Duodenal mucosa (tissue), 2 donors: ENCODE measurements around the gene UBE2O.

Source experiments
- H3K27ac ChIP-seq: one replicate; pipeline ENCODE4 v1.7.0; 2013; ENCODE audit warnings: low read depth, low read length
- H3K27me3 ChIP-seq, 2 donors: one replicate each; pipeline ENCODE4 v1.7.0; 2013; ENCODE audit warnings: low read length in 2 of 2, control low read depth in 1 of 2; ENCODE audit not compliant: insufficient read depth in 2 of 2, control insufficient read depth in 1 of 2
- H3K36me3 ChIP-seq, 2 donors: one replicate each; pipeline ENCODE4 v1.7.0; 2013; ENCODE audit warnings: low read length in 2 of 2, control low read depth in 1 of 2; ENCODE audit not compliant: insufficient read depth in 2 of 2, control insufficient read depth in 1 of 2
- H3K4me1 ChIP-seq, 2 donors: one replicate each; pipeline ENCODE4 v1.7.0; 2013; ENCODE audit warnings: low read length in 2 of 2, control low read depth in 1 of 2; ENCODE audit not compliant: insufficient read depth in 2 of 2, control insufficient read depth in 1 of 2
- H3K4me3 ChIP-seq, 2 donors: one replicate each; pipeline ENCODE4 v1.7.0; 2013; ENCODE audit warnings: low read length in 2 of 2, low read depth in 1 of 2
- H3K9ac ChIP-seq, 2 donors: one replicate each; pipeline ENCODE4 v1.7.0; 2013; ENCODE audit warnings: low read length in 2 of 2, low read depth in 1 of 2
- H3K9me3 ChIP-seq, 2 donors: one replicate each; pipeline ENCODE4 v1.7.0; 2013; ENCODE audit warnings: low read length in 2 of 2, control low read depth in 1 of 2; ENCODE audit not compliant: control insufficient read depth in 1 of 2

The UBE2O gene

DNA sequence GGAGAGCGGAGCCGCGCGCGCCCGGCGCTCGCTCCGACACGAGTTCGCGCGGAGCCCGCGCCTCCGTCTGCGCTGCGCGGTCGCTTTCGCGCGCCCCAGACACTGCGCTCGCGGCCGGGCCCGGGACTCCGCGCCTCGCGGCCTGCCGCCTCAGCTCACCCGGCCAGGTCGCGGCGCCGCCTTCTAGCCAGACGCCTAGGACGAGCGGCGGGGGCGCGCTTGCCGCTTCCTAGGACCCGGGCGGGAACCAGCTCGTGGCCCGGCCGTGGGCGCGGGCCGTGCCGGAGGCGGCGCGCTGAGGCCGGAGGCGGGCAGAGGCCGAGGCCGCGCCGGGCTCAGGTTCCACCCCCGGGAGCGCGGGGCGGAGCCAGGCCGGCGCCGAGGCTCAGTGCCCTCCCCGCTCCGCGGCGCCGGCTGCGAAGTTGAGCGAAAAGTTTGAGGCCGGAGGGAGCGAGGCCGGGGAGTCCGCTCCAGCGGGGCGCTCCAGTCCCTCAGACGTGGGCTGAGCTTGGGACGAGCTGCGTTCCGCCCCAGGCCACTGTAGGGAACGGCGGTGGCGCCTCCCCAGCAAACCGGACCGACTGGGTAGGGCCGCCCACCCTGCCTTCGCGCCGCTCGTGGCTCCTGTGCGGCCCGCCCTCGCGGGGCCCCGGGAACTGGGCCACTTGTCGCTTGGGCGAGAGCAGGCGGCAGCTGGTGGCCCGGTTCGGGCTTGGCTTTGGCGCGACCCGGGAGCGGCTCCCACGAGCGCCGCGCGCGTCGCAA is 68.5 kb downstream of the UBE2O start, which contains the start of gene SPHK1:
Gene SPHK1, plus strand, starts transcription at position 388 of the 765 bp plus-strand sequence. CDS start 1,036 bp downstream, outside the sequence.
- Histone ChIP-seq H3K9me3 (no peaks in the 10 kb centered on the region), H3K4me1 (peaks cover 3 to 33% of the 10 kb centered on the region in 2 donors), H3K36me3 (no peaks in the 10 kb centered on the region), H3K4me3 (peak within 1 kb of the TSS; percentile 69 to 70), H3K9ac (peak within 1 kb of the TSS; percentile 54 to 58), H3K27ac (peak within 1 kb of the TSS; percentile 42), H3K27me3 (peaks cover 0 to 6% of the 10 kb centered on the region in 2 donors)

DNA sequence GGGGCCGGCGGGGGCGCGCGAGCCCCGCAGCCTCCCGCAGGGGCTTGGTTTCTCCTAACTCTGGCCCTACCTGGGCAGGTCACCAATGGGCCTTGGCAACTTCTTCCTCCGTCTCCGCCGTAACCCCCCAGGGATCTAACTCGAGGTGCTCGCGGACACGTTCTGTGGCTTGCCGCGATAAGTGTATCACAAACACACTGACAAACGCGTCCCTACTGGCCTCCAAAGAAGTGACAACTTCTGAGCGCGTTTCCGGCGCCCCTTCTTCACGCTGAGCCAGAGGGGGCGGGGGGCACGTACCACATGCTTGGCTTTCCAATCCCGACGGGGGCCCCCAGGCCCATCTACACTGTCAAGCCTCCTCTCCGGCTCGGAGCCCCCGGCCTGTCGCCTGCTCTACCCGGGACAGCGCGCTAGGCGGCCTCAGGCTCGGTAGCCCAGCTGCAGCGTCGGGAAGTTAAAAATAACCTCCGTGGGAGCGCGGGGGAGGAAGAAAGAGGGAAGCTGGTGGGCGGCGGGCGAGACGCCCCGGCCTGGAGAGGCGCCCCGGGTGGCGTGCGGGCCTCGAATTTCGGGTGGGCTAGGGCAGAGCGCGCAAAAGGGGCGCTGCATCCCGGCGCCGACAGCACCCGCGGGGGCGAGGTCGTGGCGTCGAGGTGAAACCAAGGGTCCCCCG is 69.3 kb downstream of the UBE2O start:
- H3K27ac ChIP-seq: peak overlapping the region; percentile 42
- H3K9me3 ChIP-seq: no peaks in the 10 kb centered on the region
- peaks cover 0 to 6% of the 10 kb centered on the region in 2 donors for H3K27me3 ChIP-seq
- H3K4me1 ChIP-seq: peaks cover 3 to 33% of the 10 kb centered on the region in 2 donors
- H3K9ac ChIP-seq: peak overlapping the region; percentile 18 to 54
- H3K36me3 ChIP-seq: no peaks in the 10 kb centered on the region
- peak overlapping the region; percentile 69 to 70 for H3K4me3 ChIP-seq

- H3K9ac ChIP-seq: peak overlapping the region in 1 of 2 donors; percentile 1
These were observed 70.0 kb downstream of the UBE2O start for GRCh38 chr17:76382803-76383545.

DNA sequence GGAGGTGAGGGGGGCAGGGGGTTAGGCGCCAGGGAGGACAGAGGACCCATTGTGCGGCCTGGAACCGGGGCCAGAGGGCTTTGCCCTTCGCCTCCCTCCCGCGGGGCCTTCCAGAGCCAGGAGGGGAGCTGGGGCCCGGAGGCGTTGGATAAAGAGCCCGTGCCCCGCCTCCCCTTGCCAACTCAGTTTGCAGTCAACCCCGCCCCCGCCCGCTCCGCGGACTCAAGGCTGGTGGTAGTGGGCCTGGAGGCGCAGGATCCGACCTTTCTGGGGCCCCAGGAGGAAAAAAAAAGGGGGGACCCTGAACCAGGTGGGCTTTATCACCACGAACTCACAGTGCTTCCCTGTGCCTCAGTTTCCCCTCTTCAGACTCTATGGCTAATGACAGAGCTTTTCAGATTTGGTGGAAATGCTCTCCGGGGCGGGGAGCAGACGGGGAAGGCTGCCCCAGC is 70.6 kb downstream of the UBE2O start:
- Histone ChIP-seq H3K4me1 (peaks cover 3 to 33% of the 10 kb centered on the region in 2 donors), H3K9me3 (no peaks in the 10 kb centered on the region), H3K27ac (no peak overlapping the region), H3K9ac (peak overlapping the region in 1 of 2 donors; percentile 1), H3K4me3 (peak overlapping the region; percentile 69 to 74), H3K36me3 (no peaks in the 10 kb centered on the region), H3K27me3 (peaks cover 0 to 6% of the 10 kb centered on the region in 2 donors)

More at GRCh38 chr17:76382803-76383545, 70.0 kb downstream of the UBE2O start:
- peaks cover 3 to 33% of the 10 kb centered on the region in 2 donors for H3K4me1 ChIP-seq
- H3K27me3 ChIP-seq: peaks cover 0 to 6% of the 10 kb centered on the region in 2 donors
- H3K4me3 ChIP-seq: peak overlapping the region; percentile 69 to 74
- H3K36me3 ChIP-seq: no peaks in the 10 kb centered on the region
- H3K27ac ChIP-seq: peak overlapping the region; percentile 10
- no peaks in the 10 kb centered on the region for H3K9me3 ChIP-seq

- H3K9me3 ChIP-seq: no peaks in the 10 kb centered on the region
- H3K4me1 ChIP-seq: peaks cover 3 to 28% of the 10 kb centered on the region in 2 donors
- H3K36me3 ChIP-seq: no peaks in the 10 kb centered on the region
- no peak overlapping the region for H3K27ac ChIP-seq
- H3K27me3 ChIP-seq: peaks cover 0 to 6% of the 10 kb centered on the region in 2 donors
- no peak overlapping the region for H3K4me3 ChIP-seq
- H3K9ac ChIP-seq: no peak overlapping the region
These were observed 71.2 kb downstream of the UBE2O start for GRCh38 chr17:76381633-76382350.

DNA sequence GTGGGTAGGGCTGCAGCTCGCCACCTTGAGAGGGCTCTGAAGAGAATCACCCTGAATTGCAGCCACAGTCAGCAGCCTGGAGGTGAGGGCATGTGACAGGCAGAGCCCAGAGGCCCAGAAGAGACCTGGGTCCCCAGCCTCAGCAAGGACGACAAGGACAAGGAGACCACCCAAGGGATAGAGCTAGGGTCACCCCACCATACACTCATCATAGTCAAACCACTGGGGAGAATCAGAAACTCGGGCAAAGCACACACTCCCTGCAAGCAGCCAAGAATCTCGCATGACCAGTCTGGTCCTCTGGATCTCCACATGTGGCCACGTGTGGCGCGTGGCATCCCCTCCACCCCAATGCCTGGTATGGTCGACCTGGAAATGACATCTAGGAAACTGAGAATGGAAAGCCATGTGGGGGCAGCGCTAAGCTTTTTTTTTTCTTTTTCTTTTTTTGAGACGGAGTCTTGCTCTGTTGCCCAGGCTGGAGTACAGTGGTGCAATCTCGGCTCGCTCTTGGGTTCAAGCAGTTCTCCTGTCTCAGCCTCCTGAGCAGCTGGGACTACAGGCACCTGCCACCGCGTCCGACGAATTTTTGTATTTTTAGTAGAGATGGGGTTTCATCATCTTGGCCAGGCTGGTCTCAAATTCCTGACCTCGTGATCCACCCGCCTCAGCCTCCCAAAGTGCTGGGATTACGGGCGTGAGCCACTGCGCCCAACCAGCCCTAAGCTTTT is 73.1 kb downstream of the UBE2O start:
- Histone ChIP-seq H3K36me3 (no peaks in the 10 kb centered on the region), H3K27me3 (peaks cover 0 to 6% of the 10 kb centered on the region in 2 donors), H3K27ac (no peak overlapping the region), H3K4me1 (peaks cover 3 to 14% of the 10 kb centered on the region in 2 donors), H3K9me3 (no peaks in the 10 kb centered on the region), H3K9ac (no peak overlapping the region), H3K4me3 (no peak overlapping the region)

GRCh38 chr17:76379275-76379641 is 73.7 kb downstream of the UBE2O start:
- Histone ChIP-seq H3K36me3 (no peaks in the 10 kb centered on the region), H3K27me3 (peaks cover 0 to 6% of the 10 kb centered on the region in 2 donors), H3K9ac (no peak overlapping the region), H3K27ac (no peak overlapping the region), H3K4me3 (no peak overlapping the region), H3K9me3 (no peaks in the 10 kb centered on the region), H3K4me1 (peaks cover 3 to 14% of the 10 kb centered on the region in 2 donors)

GRCh38 chr17:76378548-76379274 is 74.2 kb downstream of the UBE2O start:
- Histone ChIP-seq H3K4me1 (peaks cover 3 to 11% of the 10 kb centered on the region in 2 donors), H3K27ac (no peak overlapping the region), H3K4me3 (no peak overlapping the region), H3K36me3 (no peaks in the 10 kb centered on the region), H3K27me3 (peaks cover 0 to 6% of the 10 kb centered on the region in 2 donors), H3K9ac (no peak overlapping the region), H3K9me3 (no peaks in the 10 kb centered on the region)
